Erythroblast (primary cell): ENCODE data around the gene FCAMR.

Source experiments
- GATA1 ChIP-seq: IDR thresholded peaks from 2 replicates; pipeline ENCODE4 v1.6.1; 2011; ENCODE audit warnings: low read depth, mild to moderate bottlenecking, control low read depth, low read length, moderate library complexity
- POLR2A ChIP-seq: IDR thresholded peaks from 2 replicates; pipeline ENCODE4 v1.6.1; 2011; ENCODE audit warnings: mild to moderate bottlenecking, low read length

DNA sequence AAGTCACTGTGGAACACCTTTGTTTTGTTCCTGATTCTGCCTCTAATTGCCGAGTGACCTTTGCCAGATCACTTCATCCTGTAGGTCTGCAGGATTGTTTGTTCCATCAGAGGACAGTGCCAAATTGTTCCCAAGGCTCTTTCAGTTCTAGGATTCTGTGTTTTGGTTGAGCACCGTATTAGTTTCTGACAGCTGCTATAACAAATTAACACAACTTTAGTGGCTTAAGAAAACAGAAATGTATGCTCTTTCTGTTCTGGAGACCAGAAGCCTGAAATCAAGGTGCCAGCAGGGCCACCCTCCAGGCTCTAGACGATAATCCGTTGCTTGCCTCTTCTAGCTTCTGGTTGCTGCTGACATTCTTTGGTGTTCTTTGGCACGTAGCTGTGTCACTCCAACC, 20.6 kb downstream of the FCAMR start:
- TF ChIP-seq POLR2A: no peak
- no peak for TF ChIP-seq GATA1
